Adrenal gland (tissue), 5 donors: ENCODE data around the gene GPT2.

Source experiments
- POLR2A ChIP-seq, 2 donors: fragments of 450-650 bp; IDR thresholded peaks; one replicate each; pipeline ENCODE4 v1.6.1; 2017; ENCODE audit warnings: antibody characterized with exemption in 2 of 2, mild to moderate bottlenecking in 2 of 2, moderate library complexity in 1 of 2
- TF ChIP-seq, protein P1 (sequence below), 6 experiments: fragments of 450-650 bp in 4 of 6; fragments of 200-600 bp in 2 of 6; sonication (generic) in 1 of 6; IDR thresholded peaks; 1 replicate in 5 of 6; 2 replicates in 1 of 6; pipeline versions ENCODE4 v1.5.1 to v1.8.0; 2016 to 2021; ENCODE audit warnings: antibody characterized with exemption in 6 of 6, mild to moderate bottlenecking in 2 of 6, moderate library complexity in 1 of 6
- donor health status: DM: no; HTN: no; CAD: no.

DNA sequence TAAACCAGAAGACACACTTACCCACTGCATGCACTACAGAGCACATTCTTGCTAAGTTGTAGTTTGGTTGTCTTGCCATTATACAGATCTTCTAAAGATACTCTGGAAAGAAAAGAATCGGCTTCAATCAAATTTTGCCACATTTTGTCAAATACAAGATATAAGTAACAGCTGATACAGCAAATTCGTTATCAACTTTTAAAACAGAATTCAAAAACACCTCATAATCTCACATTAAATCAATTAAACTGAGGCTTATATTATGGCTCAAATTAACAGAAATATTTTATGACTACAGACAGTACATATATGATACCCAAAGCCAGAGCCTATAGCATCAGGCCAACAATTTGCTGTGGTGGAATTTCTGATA lies 83.9 kb downstream of the GPT2 start:
- TF ChIP-seq, protein P1, sequence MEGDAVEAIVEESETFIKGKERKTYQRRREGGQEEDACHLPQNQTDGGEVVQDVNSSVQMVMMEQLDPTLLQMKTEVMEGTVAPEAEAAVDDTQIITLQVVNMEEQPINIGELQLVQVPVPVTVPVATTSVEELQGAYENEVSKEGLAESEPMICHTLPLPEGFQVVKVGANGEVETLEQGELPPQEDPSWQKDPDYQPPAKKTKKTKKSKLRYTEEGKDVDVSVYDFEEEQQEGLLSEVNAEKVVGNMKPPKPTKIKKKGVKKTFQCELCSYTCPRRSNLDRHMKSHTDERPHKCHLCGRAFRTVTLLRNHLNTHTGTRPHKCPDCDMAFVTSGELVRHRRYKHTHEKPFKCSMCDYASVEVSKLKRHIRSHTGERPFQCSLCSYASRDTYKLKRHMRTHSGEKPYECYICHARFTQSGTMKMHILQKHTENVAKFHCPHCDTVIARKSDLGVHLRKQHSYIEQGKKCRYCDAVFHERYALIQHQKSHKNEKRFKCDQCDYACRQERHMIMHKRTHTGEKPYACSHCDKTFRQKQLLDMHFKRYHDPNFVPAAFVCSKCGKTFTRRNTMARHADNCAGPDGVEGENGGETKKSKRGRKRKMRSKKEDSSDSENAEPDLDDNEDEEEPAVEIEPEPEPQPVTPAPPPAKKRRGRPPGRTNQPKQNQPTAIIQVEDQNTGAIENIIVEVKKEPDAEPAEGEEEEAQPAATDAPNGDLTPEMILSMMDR (IDR thresholded peaks at IDR 0.05): no peak
- no peak for TF ChIP-seq POLR2A (IDR thresholded peaks at IDR 0.05)
